OCI-LY1 (cell line): ENCODE data around the gene EEF1AKMT2.

Experiments used
- CTCF ChIP-seq: fragments of 200-600 bp; sonication (generic), shearing (Covaris generic); IDR thresholded peaks from 2 replicates; pipeline ENCODE4 v1.5.1; 2017; ENCODE audit warnings: mild to moderate bottlenecking, antibody characterized with exemption, low read length, moderate library complexity, mixed read lengths
- EZH2 ChIP-seq: fragments of 200-600 bp; sonication (generic), shearing (Covaris generic); IDR thresholded peaks from 2 replicates; pipeline ENCODE4 v1.8.0; 2017; ENCODE audit warnings: borderline replicate concordance, mixed run types, mild to moderate bottlenecking, antibody characterized with exemption, low read length, moderate library complexity, mixed read lengths

GRCh38 chr10:124798781-124799180, 7.1 kb upstream of the EEF1AKMT2 start:
- no peak for TF ChIP-seq EZH2
- no peak for TF ChIP-seq CTCF
